GM18873 (cell line): Measurements from ENCODE around the gene PPP4C.
"Not testable (repeated sequence)": the region's sequence is repeated elsewhere in the genome, so short reads cannot be mapped to it uniquely, and the experiment has no call there.

Experiments used
- ATAC-seq: cut with Tn5 transposase; IDR thresholded peaks from one replicate; pipeline ENCODE4 v1.9.1; 2021; ENCODE audit warnings: mild to moderate bottlenecking, moderate library complexity, moderate number of reproducible peaks; ENCODE audit not compliant: unreplicated experiment, low FRiP score

PPP4C gene

GRCh38 chr16:30120340-30121105, 44.7 kb downstream of the PPP4C start:
- ATAC-seq = no peak

- no peak for ATAC-seq
Measured at GRCh38 chr16:30121741-30122571, 46.2 kb downstream of the PPP4C start.

- no peak for ATAC-seq
Measured at GRCh38 chr16:30122604-30123160, 46.9 kb downstream of the PPP4C start.

- ATAC-seq = no peak
Measured at GRCh38 chr16:30124985-30125379, 49.2 kb downstream of the PPP4C start.

DNA sequence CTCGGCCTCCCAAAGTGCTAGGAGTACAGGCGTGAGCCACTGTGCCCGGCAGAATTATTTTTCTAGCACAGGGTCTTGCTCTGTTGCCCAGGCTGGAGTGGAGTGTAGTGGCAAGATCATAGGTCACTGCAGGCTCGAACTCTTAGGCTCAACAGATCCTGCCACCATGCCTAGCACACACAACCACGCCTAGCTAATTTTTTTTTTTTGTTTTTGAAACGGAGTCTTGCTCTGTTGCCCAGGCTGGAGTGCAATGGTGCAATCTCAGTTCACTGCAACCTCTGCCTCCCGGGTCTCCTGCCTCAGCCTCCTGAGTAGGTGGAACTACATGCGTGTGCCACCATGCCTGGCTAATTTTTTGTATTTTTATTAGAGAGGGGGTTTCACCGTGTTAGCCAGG, 49.9 kb downstream of the PPP4C start:
- not testable (repeated sequence) for ATAC-seq

DNA sequence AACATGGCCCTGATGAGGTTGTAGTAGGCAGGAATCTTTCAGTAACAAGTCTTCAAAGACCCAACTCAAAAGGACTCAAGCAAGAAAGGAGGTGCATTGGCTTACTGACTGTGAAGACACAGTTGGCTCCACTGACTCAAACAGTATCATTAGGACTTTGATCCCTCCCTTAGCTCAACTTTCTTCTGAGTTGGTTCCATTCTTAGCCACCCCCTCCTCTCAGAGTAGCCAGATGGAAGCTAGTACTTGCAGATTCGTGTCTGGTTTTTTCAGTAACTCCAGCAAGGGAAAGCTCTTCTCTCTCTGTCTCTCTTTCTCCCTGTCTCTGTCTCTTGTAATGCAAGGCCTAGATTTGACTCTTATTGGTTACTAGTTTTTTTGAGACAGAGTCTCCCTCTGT, 52.2 kb downstream of the PPP4C start:
- no peak for ATAC-seq

GRCh38 chr16:30131869-30132475, 56.2 kb downstream of the PPP4C start:
- ATAC-seq = no peak

- no peak for ATAC-seq
Measured at GRCh38 chr16:30132591-30132990, 56.8 kb downstream of the PPP4C start.
